HG03097 (cell line): ENCODE results near the gene LAMA2.

Source experiments
- ATAC-seq: cut with Tn5 transposase; IDR thresholded peaks from one replicate; pipeline ENCODE4 v1.9.1; 2021; ENCODE audit not compliant: unreplicated experiment, low FRiP score

LAMA2 gene

DNA sequence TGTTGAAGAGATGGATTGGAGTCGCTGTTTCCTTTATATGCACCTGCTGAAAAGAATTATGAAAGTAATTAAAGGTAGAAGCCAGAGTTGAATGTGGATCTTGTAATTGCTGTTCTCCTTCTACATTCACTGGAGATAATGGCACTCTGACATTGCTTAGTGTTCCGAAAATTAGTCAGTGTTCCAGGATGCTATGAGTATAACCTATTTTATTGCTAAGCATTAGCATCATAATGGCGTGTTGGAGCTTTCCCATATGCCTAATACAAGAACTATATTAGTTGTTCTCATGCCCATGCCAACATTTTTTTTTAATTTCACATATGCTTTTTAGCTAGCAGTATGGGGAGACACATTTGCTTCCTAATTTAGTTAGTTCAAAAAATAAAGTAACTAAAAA, 590.6 kb downstream of the LAMA2 start:
- ATAC-seq, result no peak

DNA sequence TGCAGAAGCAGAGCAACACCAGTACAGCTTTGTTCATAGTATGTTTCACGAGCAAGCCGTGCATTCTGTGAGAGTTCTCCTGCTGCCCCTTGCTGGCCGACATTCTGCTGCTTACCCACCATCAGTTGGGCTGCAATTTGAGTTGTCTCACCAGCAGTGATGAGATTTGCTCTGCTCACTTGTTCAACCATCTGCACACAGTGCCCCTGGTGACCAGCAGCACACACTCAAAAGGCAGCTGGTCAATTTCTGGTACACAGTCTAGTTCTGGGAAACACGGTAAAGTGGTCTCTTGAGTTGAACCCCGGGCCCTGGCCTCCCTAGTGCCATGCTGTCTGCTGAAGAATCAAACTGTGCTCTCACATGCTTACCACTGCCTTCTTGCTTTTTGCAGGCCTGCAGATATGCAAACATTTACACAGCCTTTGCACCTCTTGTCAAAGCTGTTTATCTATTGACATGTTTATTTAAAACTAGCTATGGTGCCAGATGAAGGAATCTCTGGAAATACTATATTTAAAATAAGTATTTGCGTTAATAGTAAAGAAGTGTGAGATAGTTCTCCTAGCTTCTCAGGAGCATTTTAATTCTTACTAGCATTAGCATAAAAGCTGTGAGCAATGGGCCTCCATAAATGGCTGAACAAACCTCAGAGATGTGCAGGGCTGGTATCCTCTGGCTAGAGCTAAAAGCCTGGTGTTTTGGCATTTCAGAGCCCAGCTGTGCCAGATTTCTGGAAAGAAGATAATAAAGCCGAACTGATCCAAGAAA, 592.7 kb downstream of the LAMA2 start:
- no peak for ATAC-seq

DNA sequence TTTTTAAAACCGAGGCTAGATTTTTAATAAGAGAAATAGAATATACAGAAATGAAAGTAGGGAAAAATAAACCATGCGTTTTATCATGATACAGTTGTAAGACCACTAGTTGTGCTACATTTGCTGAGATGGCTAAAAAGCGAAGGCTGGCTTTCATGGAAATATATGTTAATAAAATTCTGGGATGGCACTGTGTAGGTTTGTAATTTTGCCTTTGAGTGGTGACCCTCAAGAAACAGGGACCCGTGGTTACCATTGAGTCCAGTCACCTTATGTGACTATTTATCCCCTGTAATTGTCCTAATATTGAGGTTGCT, 593.3 kb downstream of the LAMA2 start:
- ATAC-seq, result no peak

GRCh38 chr6:129476810-129477209, 593.9 kb downstream of the LAMA2 start:
- no peak for ATAC-seq

DNA sequence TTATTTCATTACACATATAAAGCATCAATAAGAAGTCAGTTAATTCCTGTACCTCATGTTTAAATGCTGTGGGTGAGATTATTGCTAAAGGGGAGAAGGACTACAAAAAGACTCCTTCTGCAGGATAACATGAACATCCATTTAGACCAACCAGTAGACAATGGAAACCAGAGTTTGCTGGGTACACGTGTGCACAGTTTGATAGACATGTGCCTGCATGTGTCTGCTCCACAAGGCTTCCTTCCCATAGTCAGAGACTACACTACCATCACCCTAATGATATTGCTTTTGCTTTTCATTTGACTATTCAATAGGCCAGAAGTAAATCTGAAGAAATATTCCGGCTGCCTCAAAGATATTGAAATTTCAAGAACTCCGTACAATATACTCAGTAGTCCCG, 595.4 kb downstream of the LAMA2 start:
- no peak for ATAC-seq

- ATAC-seq, result no peak
These were observed 598.8 kb downstream of the LAMA2 start for GRCh38 chr6:129481706-129482105.

DNA sequence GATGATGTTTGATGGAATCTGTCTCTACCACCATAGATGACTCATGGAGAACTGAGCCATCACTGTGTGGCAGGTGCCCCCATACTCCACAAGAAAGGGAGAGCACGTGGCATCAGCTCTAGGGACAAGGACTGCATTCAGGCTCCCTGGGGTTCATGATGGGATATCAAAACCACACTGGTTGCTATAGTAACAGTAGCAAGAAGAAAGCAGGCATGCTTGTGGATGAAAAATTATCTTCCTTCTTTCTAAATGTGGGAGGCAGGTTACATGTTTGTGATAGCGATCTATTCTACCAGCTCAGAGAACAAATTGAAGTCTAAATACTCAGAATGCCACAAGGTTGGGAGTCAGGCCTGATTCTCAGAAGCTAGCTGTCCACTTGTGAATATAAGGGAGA, 602.8 kb downstream of the LAMA2 start:
- ATAC-seq, result no peak

DNA sequence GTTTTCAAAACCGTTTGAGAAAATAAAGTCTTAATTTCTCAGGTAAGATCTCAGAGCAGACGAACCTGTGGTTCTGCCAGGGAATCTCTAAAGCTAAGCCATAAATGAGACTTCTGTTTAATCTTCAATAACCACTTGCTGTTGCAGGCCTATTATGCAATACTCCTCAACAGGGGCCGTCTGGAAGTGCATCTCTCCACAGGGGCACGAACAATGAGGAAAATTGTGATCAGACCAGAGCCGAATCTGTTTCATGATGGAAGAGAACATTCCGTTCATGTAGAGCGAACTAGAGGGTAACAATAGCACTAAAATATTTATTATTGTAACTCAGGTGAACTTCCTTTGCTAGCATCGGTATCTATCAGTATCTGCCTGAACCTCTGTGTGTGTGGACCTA, 603.4 kb downstream of the LAMA2 start:
- no peak for ATAC-seq

GRCh38 chr6:129488313-129488712, 605.4 kb downstream of the LAMA2 start:
- ATAC-seq, result no peak

DNA sequence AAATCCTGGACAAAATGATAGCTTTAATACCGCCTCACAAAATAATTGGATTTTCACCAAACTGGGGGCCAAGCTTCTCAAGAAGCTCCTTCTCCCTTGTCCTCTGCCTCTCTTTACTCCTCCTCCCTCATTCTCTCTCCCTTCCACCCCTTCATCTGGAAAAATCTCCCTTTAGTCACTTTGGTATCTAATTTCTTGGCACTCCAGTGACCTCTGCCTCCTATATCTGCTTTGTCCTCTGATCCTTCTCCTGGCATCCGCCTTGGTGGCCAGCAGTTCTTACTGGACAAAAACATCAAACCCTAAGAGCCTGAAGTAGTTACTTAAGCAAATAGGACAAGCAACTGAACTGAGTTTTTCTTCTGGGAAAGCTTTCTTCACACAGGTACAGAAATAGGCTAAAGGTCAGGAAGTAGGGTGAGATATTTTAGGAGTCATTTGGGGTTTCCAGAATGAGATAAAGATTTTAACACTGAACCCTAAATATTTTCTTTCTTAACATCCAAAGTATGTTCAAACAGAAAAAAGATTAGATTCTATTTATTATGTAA, 606.4 kb downstream of the LAMA2 start:
- no peak for ATAC-seq

GRCh38 chr6:129490521-129491255, 607.8 kb downstream of the LAMA2 start:
- ATAC-seq, result peak; percentile 81

DNA sequence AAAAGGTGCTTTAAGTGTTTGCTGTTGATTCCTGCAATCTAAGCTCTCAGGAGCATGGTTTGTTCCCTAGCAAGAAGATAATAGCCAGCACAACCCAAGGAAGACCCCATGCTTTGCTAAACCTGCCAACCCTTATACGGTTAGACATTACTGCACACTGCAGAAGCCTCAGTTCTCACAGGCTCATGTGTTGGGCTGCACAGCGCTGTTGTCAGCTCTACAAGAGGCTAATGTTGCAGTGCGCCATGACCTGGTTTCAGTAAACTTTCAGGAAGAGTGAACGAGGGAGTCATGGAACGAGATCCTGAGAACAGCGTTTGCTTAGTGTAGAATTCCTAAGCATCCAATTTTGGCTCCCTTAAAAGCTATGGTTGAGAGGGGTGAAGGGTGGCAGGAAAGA, 608.5 kb downstream of the LAMA2 start:
- peak; percentile 6 for ATAC-seq

DNA sequence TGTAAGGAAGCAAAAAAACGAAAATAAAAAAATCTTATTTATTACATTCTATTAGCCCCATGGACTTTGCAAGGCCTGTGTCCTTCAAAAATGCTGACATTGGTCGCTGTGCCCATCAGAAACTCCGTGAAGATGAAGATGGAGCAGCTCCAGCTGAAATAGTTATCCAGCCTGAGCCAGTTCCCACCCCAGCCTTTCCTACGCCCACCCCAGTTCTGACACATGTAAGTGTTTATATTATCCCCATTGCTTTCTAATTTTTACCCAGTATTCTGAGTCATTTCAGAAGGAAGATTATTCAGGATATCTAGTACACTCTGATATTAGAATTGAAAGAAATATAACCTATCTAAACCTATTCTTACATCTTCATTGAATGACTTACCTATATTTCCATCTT, 609.3 kb downstream of the LAMA2 start:
- ATAC-seq, result no peak

DNA sequence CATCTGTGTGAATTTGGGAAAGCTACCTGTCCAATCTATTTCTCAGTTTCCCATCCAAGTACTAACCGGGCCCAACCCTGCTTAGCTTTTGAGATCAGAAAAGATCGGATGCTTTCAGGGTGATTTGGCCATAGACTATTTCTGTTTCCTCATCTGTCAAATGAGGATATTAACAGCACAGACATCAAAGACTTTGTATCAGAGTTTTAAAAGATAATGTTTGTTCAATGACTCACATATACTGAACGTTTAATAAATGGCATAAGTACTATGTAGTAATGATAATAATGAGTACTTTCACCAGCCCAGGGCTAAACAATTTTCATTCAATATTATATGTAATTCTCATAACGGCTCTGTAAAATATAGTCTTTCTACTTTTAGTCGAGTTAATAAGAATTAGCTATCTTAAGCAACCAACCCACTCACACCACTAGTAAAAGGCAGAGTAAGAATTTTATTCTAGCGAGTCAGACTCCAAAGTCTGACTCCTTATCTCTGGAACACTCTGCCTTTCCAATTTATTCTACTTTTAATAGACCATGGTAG, 610.5 kb downstream of the LAMA2 start:
- ATAC-seq, result no peak

DNA sequence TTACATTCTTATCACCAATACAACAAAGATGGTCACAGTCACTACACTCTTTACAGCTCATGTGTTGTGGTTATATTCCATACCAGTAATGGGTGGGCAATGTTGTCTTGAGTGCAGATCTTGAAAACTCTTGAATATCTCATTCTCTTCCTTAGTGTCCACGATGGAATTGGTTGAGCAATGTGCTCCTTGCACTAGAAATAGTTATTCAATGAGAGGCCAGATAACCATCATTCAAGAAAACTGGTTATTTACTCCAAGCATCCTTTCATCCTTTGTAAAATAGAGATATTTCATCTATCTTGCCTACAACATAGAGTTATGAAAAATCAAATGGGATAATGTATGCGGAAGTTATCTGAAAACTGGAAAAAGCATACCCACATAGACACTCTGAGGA, 611.2 kb downstream of the LAMA2 start:
- no peak for ATAC-seq

DNA sequence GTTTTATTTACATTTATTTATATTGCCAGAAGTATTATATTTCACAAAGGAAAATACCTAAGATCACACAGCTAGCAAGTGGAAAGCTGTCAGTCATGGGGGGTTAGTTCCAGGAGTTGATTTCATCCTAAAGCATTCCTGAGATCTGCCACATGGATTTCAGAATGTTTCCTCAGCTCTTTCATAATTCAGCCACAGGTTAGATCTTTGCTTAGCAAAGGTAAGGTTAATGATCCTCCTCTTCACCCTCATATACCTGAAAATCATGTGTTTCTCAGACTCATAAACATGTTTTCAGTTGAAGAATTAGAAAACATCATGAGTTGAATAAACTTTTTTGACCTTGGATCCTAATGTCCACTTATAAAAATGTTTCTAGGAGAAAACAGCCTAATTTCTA, 611.6 kb downstream of the LAMA2 start:
- no peak for ATAC-seq

- ATAC-seq, result no peak
These were observed 612.7 kb downstream of the LAMA2 start for GRCh38 chr6:129495652-129496051.

DNA sequence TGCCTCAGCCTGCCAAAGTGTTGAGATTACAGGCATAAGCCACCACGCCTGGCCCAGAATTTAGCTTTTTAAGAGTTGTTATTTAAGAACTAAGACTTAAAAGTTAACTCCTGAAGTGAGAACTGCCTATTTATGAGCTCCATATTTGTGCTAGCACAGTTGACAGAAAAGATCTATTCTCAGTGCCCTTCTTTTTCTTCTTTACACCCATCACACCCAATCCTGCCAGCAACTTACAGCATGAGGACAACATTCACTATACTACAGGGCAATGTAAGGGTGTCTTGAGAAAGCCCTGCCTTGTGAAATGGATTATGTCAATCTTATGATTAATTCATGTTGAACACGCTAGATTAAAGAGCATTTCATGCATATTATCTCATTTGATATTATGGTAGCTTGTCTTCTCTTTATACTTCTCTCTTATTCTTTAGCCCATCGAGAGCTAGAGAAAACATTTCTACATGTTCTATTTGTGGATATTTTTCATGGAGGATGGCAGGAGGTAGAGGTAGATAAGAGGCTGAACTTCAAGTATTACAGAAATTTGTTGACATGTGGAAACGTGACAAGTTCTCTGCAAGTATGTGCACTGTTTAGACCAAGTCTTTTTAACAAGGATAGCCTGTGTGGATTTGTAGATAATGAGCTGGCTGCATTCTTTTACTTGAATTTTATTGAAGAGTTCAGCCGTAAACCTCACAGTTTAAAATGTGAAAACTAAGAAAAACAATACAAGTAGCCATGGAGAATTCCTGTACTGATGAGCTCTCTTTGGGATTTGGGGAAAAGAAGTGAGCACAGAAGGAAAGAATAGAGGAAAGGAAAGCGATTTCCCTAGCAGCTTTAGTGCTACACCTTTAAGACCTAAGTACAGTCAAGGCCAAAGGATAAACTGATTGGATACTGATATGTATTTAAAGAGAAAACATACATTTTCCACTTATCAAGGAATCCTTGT, 614.8 kb downstream of the LAMA2 start:
- no peak for ATAC-seq

DNA sequence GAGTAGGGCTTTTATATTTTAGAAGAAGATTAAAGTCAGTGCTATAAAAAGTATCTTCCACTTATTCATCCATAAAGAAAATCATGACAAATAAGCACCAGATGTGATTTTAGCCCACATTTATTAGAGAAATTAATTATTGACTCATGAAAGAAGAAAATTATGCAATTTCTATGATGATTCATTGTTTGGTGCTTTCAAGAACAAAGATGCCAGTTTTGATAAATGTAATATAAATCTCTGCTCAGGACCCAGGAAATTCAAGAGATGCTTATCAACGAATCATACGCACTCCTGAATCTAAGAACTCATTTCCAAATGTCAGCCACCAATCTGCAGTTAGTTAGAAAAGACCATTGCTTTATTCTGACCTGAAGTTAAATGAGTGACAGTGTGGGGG, 615.6 kb downstream of the LAMA2 start:
- no peak for ATAC-seq

- peak; percentile 53 for ATAC-seq
These were observed 616.3 kb downstream of the LAMA2 start for GRCh38 chr6:129498950-129499842.
